A549 (cell line): Measurements from ENCODE around the gene IFITM10. TPM values are rescaled to one million over a fixed set of nuclear protein-coding genes. Genes with fewer than 3 reads are reported as not detected.
A peak's percentile ranks its signal among the peaks of the same experiment; 100 is the strongest.

Source experiments
- ATAC-seq, 2 experiments: fragments of 200-7000 bp in 1 of 2; fragments of >200 bp in 1 of 2; cut with Nextera tagmentation in 1 of 2; cut with Tn5 transposase in 1 of 2; 3 replicates each; pipeline versions ENCODE4 v1.8.0 to v1.9.1; 2018 to 2020; ENCODE audit warnings: mild to moderate bottlenecking in 1 of 2, moderate library complexity in 1 of 2
- CTCF ChIA-PET: fragments of 300-600 bp; sonication (Branson Sonifier 250); formaldehyde crosslinking; extraction: SDS; loops from one replicate; lab custom pipeline; 2021; ENCODE audit warnings: antibody characterized with exemption, inconsistent platforms; lab: Yijun Ruan, JAX
- POLR2A ChIA-PET: fragments of 350-600 bp; formaldehyde crosslinking; extraction: SDS; loops from one replicate; lab custom pipeline; 2021; ENCODE audit warnings: antibody characterized with exemption, inconsistent platforms; lab: Yijun Ruan, JAX
- DNase-seq, 2 experiments: peaks; one replicate each; pipeline versions ENCODE4 v3.0.0 to v3.0.0-alpha.2; 2011 to 2016; ENCODE audit warnings: low read depth in 1 of 2, low spot score in 1 of 2
- FAIRE-seq: peaks from 2 replicates; lab custom pipeline; 2011; peaks lifted over from hg19 to GRCh38; lab: Jason Lieb, UNC
- H3K27ac ChIP-seq, 2 experiments: fragments of >200 bp; sonication (Bioruptor Twin); formaldehyde crosslinking; 3 replicates each; pipeline ENCODE4 v1.5.1; 2016 to 2017
- H3K4me1 ChIP-seq: fragments of >200 bp; sonication (Bioruptor Twin); formaldehyde crosslinking; 3 replicates; pipeline ENCODE4 v1.6.1; 2016
- H3K4me2 ChIP-seq: fragments of >200 bp; sonication (Bioruptor Twin); formaldehyde crosslinking; 3 replicates; pipeline ENCODE4 v1.6.1; 2016
- H3K4me3 ChIP-seq: fragments of >200 bp; sonication (Bioruptor Twin); formaldehyde crosslinking; 3 replicates; pipeline ENCODE4 v1.5.1; 2016
- H3K9me3 ChIP-seq: fragments of >200 bp; sonication (Bioruptor Twin); formaldehyde crosslinking; 3 replicates; pipeline ENCODE4 v1.6.1; 2016
- CHD4 ChIP-seq: fragments of 200-600 bp; sonication (generic); IDR thresholded peaks from 2 replicates; pipeline ENCODE4 v1.6.1; 2016; ENCODE audit warnings: antibody characterized with exemption, mild to moderate bottlenecking, borderline replicate concordance
- HOXB5 ChIP-seq: fragments of 250-450 bp; sonication (Bioruptor Pico); IDR thresholded peaks from 2 replicates; pipeline ENCODE4 v1.5.0; 2020; ENCODE audit warnings: mild to moderate bottlenecking, moderate library complexity
- JUN ChIP-seq, 2 experiments: fragments of >200 bp; sonication (Bioruptor Twin); formaldehyde crosslinking; IDR thresholded peaks; 2 replicates in 1 of 2; 3 replicates in 1 of 2; pipeline ENCODE4 v1.6.1; 2016 to 2017
- KDM5A ChIP-seq: fragments of 200-600 bp; sonication (generic); IDR thresholded peaks from 2 replicates; pipeline ENCODE4 v1.6.1; 2016; ENCODE audit warnings: antibody characterized with exemption, mild to moderate bottlenecking
- MAFK ChIP-seq: fragments of 450-650 bp; IDR thresholded peaks from 2 replicates; pipeline ENCODE4 v1.6.1; 2014; ENCODE audit not compliant: partially characterized antibody
- MAZ ChIP-seq: fragments of 150-350 bp; IDR thresholded peaks from 2 replicates; pipeline ENCODE4 v1.6.1; 2014; ENCODE audit warnings: antibody characterized with exemption, low read depth, low read length, borderline replicate concordance
- NFE2L2 ChIP-seq: fragments of 150-350 bp; conservative IDR thresholded peaks from 2 replicates; pipeline ENCODE4 v1.6.1; 2014; ENCODE audit warnings: low read length
- NPAS2 ChIP-seq: fragments of 250-450 bp; sonication (Bioruptor Pico); IDR thresholded peaks from 2 replicates; pipeline ENCODE4 v1.8.0; 2022; ENCODE audit warnings: mild to moderate bottlenecking, moderate library complexity, borderline replicate concordance
- PHF8 ChIP-seq: fragments of 200-600 bp; sonication (generic); IDR thresholded peaks from 2 replicates; pipeline ENCODE4 v1.6.1; 2016; ENCODE audit warnings: low read depth, mild to moderate bottlenecking, antibody characterized with exemption, moderate library complexity, borderline replicate concordance
- POLR2AphosphoS2 ChIP-seq: conservative IDR thresholded peaks from 2 replicates; pipeline ENCODE4 v1.6.1; 2012; ENCODE audit warnings: low read length, improper control_type of control experiment, inconsistent platforms
- RAD21 ChIP-seq, 2 experiments: fragments of >200 bp in 1 of 2; sonication (Bioruptor Twin) in 1 of 2; formaldehyde crosslinking in 1 of 2; IDR thresholded peaks in 1 of 2; conservative IDR thresholded peaks in 1 of 2; 2 replicates in 1 of 2; 3 replicates in 1 of 2; pipeline ENCODE4 v1.6.1; 2012 to 2018; ENCODE audit warnings: inconsistent platforms in 1 of 2
- RARB ChIP-seq: fragments of 250-450 bp; sonication (Bioruptor Pico); IDR thresholded peaks from 2 replicates; pipeline ENCODE4 v1.8.0; 2021; ENCODE audit warnings: mild to moderate bottlenecking, moderate library complexity
- SMC3 ChIP-seq: fragments of >200 bp; sonication (Bioruptor Twin); formaldehyde crosslinking; IDR thresholded peaks from 3 replicates; pipeline ENCODE4 v1.6.1; 2018; ENCODE audit warnings: inconsistent platforms
- SREBF2 ChIP-seq: fragments of 450-650 bp; IDR thresholded peaks from 2 replicates; pipeline ENCODE4 v1.6.1; 2014; ENCODE audit warnings: mild to moderate bottlenecking, moderate library complexity
- ZFP36 ChIP-seq: fragments of 450-650 bp; IDR thresholded peaks from 2 replicates; pipeline ENCODE4 v1.6.1; 2014; ENCODE audit warnings: borderline replicate concordance; ENCODE audit not compliant: partially characterized antibody
- ZNF302 ChIP-seq: fragments of 250-450 bp; sonication (Bioruptor Pico); IDR thresholded peaks from 2 replicates; pipeline ENCODE4 v1.9.0; 2021; ENCODE audit warnings: inconsistent platforms, mild to moderate bottlenecking, moderate library complexity
- ZSCAN20 ChIP-seq: fragments of 250-450 bp; sonication (Bioruptor Pico); IDR thresholded peaks from 2 replicates; pipeline ENCODE4 v1.8.0; 2022; ENCODE audit warnings: mild to moderate bottlenecking, moderate library complexity
- WGBS: methylation state at CpG from one replicate; pipeline ENCODE4 v1.1.6; 2017; ENCODE audit errors: missing lambda C conversion rate; 5-methylcytosine and 5-hydroxymethylcytosine counted together
- polyA plus RNA-seq, 4 experiments: library from polyadenylated mRNA; depleted of rRNA in 3 of 4; stranded (reverse); fragments of >200 nt; fragmentation: RNase III in 1 of 4; extraction: RNeasy Plus Mini Kit Qiagen cat#74134 plus additional on column Dnase treatment in 1 of 4; gene quantifications; 2 replicates in 3 of 4; 3 replicates in 1 of 4; pipeline ENCODE4 v1.2.3, GENCODE V29; 2011 to 2017
- TF ChIP-seq, protein P1 (sequence below): fragments of >200 bp; sonication (Bioruptor Twin); formaldehyde crosslinking; IDR thresholded peaks from 2 replicates; pipeline ENCODE4 v1.6.1; 2016
- TF ChIP-seq, protein P2 (sequence below): fragments of 450-650 bp; IDR thresholded peaks from 2 replicates; pipeline ENCODE4 v1.6.1; 2014; ENCODE audit warnings: antibody characterized with exemption
- TF ChIP-seq, protein P3 (sequence below): IDR thresholded peaks from 2 replicates; pipeline ENCODE4 v1.6.1; 2012; ENCODE audit warnings: low read depth, borderline replicate concordance

IFITM10 gene
- polyA plus RNA-seq, 2 of the 4 experiments (the other 2 are of a cell fraction): 0.28 to 0.67 TPM

DNA sequence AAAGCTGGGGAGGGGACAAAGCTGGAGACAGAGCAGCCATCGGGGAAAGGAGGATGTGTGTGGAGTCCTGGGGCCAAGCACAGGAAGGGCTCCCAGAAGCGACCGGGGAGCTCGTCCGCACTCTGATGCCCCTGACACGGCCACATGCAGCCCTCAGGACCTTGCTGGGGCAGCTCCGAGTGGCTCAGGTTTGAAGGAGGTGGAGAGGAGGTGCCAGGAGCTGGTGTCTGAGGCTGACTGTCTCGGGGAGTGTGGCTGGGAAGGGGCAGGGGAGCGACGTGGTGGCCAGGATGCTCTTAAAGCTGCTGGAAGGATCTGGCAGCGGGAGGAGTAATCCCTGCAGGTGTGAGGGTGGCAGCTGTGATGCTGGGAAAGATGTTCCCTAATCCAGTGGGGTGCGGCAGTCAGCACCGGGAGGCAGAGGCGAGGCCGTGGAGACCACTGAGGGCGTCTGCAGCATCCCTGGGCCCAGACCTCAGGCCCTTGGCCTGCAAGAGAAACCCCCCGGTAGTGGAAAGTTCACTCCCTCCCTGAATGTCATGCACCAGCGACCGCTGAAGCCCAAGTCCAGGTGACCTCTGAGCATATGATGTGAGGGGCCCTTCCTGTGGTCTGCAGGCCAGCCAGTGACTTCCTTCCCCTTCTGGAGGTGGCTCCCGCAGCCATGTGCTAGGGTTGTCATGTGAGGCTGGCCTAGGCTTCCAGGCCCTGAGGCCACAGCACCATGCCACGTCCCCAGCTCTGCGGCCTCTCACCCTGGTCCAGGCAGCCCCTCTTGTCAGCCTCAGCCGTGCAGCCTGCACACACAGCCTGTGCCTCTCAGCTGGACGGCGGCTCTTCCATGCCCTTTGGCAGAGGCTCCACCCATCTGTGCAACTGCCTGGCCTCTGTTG, 30.6 kb upstream of the IFITM10 start:
- Histone ChIP-seq H3K4me1 (peaks cover 34% of the 10 kb centered on the region), H3K4me2 (no peak overlapping the region), H3K9me3 (no peaks in the 10 kb centered on the region), H3K27ac (peak overlapping the region in 1 of 2 experiments; percentile 75; a peak in 3 of 6 replicates), H3K4me3 (no peak overlapping the region)
- WGBS: 89% methylated on average over 21 of the region's 25 CpGs
- FAIRE-seq (no peak), ATAC-seq (peak; percentile 9 to 27; a peak in 3 of 6 replicates), DNase-seq (no peak)
- POLR2A ChIA-PET: no interaction called here
- no peak for TF ChIP-seq HOXB5 (CRISPR knock-in tag)
- no peak for TF ChIP-seq KDM5A
- no peak for TF ChIP-seq SMC3
- TF ChIP-seq SREBF2: no peak
- TF ChIP-seq RAD21 (conservative IDR thresholded peaks at IDR 0.05 in 1 of 2, IDR thresholded peaks at IDR 0.05 in 1 of 2): no peak
- TF ChIP-seq ZSCAN20: no peak
- TF ChIP-seq NFE2L2: no peak
- TF ChIP-seq, protein P1, sequence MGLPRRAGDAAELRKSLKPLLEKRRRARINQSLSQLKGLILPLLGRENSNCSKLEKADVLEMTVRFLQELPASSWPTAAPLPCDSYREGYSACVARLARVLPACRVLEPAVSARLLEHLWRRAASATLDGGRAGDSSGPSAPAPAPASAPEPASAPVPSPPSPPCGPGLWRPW: no peak
- TF ChIP-seq, all 56 proteins: peak for 0
- CTCF ChIA-PET: interaction anchor here (0.8 to 1.9 kb wide), 4 partner anchors 9 to 102 kb away, joined by 3 to 6 read pairs (median 3); no protein-coding TSS in a partner anchor

DNA sequence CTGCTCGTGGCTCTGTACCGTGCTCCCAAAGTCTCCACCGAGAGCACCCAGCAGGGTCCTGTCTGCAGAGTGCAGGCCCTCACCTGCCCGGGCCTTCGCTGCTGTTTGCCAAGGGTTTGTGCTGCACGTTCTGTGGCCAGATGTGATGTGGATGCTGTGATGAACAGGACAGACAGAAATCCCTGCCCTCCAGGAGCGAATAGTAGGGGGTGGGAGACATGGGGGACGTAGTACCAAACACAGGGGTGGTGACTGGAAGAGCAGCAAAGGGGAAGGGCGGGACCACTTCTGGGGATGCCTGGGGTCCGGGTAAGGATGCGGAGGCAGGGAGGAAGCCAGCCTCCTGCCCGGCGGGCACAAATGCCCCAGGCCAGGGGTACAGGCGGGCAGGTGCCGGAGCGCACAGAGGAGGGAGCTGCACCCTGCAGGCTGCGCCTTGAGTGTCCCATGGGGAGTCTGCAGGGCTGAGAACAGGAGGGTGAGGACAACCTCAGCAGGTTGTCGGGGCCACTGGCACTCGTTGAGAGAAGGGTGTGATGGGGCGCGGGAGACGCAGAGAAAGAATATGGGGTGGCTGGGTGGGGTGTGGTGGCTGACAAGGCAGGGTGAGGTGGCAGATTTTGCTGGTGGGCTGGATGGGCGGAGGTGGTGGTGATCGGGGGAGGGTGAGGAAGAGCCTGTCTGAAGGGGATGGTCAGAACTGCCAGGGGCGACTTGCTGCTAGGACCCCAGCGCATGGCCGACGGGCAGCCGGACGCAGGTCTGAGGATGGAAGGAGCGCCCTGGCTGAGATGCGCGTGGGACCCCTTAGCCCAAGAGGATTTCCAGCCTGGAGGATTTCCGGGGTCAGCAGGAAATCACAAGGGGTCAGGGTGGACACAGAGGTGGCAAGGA, 29.7 kb upstream of the IFITM10 start:
- ChIA-PET CTCF (interaction anchor here (0.8 to 1.9 kb wide), 4 partner anchors 8 to 102 kb away, joined by 3 to 6 read pairs (median 3); no protein-coding TSS in a partner anchor), POLR2A (no interaction called here)
- WGBS: 90% methylated on average over 28 of the region's 34 CpGs

More for the DNA sequence above, 29.7 kb upstream of the IFITM10 start:
- no peak overlapping the region for H3K4me3 ChIP-seq
- no peak for TF ChIP-seq ZFP36
- TF ChIP-seq PHF8: no peak
- no peak for TF ChIP-seq NFE2L2
- no peak for TF ChIP-seq RARB (CRISPR knock-in tag)
- no peak for TF ChIP-seq MAFK
- no peak for TF ChIP-seq ZNF302
- TF ChIP-seq MAZ: no peak
- no peak for TF ChIP-seq CHD4
- TF ChIP-seq, protein P2, sequence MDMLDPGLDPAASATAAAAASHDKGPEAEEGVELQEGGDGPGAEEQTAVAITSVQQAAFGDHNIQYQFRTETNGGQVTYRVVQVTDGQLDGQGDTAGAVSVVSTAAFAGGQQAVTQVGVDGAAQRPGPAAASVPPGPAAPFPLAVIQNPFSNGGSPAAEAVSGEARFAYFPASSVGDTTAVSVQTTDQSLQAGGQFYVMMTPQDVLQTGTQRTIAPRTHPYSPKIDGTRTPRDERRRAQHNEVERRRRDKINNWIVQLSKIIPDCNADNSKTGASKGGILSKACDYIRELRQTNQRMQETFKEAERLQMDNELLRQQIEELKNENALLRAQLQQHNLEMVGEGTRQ: no peak
- TF ChIP-seq, protein P1: no peak
- no peak for TF ChIP-seq JUN (IDR thresholded peaks at IDR 0.05)
- TF ChIP-seq NPAS2 (CRISPR knock-in tag): no peak
- TF ChIP-seq, protein P3, sequence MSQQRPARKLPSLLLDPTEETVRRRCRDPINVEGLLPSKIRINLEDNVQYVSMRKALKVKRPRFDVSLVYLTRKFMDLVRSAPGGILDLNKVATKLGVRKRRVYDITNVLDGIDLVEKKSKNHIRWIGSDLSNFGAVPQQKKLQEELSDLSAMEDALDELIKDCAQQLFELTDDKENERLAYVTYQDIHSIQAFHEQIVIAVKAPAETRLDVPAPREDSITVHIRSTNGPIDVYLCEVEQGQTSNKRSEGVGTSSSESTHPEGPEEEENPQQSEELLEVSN: no peak
- no peak for TF ChIP-seq POLR2AphosphoS2
- no peak for TF ChIP-seq RAD21 (conservative IDR thresholded peaks at IDR 0.05 in 1 of 2, IDR thresholded peaks at IDR 0.05 in 1 of 2)
- TF ChIP-seq, all 56 proteins: peak for 0
- Histone ChIP-seq H3K9me3 (no peaks in the 10 kb centered on the region), H3K27ac (peak overlapping the region in 1 of 2 experiments; percentile 75; a peak in 3 of 6 replicates), H3K4me1 (peaks cover 34% of the 10 kb centered on the region), H3K4me2 (no peak overlapping the region)
- ATAC-seq (no peak), FAIRE-seq (no peak), DNase-seq (no peak)
